ENCODE measurements around the gene RNU5D-1.

The RNU5D-1 gene

DNA sequence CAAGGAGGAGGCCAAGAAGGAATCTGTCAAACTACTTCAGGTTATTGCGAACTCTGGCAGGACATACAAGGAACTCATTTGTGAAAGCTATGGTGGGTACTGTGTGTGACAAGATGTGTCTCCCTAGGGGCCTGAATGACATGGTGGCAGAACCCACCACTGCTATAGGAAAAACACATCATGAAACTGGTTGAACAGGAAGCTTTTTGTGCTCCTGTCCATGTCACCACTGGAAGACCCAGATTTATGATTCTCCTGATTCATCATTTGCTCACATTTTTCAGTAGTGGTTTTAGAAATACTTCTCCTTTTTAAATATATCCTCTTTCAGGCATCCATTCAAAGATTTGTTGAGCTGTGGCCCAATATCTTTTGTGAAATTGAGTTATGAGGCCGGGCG, 32.8 kb downstream of the RNU5D-1 start:
- H3K4me3 ChIP-seq (ENCODE audit: low read depth, low read length) = no peak overlapping the region
- TF ChIP-seq, protein P1, sequence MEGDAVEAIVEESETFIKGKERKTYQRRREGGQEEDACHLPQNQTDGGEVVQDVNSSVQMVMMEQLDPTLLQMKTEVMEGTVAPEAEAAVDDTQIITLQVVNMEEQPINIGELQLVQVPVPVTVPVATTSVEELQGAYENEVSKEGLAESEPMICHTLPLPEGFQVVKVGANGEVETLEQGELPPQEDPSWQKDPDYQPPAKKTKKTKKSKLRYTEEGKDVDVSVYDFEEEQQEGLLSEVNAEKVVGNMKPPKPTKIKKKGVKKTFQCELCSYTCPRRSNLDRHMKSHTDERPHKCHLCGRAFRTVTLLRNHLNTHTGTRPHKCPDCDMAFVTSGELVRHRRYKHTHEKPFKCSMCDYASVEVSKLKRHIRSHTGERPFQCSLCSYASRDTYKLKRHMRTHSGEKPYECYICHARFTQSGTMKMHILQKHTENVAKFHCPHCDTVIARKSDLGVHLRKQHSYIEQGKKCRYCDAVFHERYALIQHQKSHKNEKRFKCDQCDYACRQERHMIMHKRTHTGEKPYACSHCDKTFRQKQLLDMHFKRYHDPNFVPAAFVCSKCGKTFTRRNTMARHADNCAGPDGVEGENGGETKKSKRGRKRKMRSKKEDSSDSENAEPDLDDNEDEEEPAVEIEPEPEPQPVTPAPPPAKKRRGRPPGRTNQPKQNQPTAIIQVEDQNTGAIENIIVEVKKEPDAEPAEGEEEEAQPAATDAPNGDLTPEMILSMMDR (IDR thresholded peaks at IDR 0.05; ENCODE audit: control insufficient read depth, extremely low read depth, insufficient read depth) = no peak
- DNase-seq (ENCODE audit: low read depth) = no peak

DNA sequence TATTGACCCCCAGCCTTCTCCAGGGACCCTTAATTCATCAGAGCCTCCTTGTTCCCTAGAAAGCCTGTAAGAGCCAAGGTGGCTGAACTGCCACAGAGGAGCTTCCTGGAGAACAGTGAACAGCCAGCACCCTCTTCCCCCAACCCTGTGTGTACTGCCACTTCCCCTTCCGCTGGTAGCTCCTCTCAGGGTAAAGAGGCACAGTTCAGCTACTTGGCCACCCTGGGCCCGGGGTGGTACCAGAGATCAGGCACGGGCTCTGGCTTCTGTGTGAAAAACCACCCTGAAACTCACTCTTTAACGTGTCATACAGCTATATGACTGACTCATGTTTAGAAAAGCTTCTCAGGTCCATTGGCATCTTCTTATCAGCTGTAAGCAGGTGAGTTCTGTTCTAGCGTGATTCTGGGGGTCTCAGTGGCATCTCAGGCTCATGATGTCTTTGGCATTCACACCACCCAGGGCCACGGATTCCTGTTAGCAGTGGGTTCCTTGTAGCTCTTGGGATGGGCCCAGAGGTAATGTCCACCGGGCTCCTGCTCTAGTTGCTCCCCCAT, 34.1 kb downstream of the RNU5D-1 start:
- DNase-seq (ENCODE audit: low read depth) = no peak
- TF ChIP-seq, protein P1 (IDR thresholded peaks at IDR 0.05; ENCODE audit: control insufficient read depth, extremely low read depth, insufficient read depth) = no peak
- no peak overlapping the region for H3K4me3 ChIP-seq (ENCODE audit: low read depth, low read length)

DNA sequence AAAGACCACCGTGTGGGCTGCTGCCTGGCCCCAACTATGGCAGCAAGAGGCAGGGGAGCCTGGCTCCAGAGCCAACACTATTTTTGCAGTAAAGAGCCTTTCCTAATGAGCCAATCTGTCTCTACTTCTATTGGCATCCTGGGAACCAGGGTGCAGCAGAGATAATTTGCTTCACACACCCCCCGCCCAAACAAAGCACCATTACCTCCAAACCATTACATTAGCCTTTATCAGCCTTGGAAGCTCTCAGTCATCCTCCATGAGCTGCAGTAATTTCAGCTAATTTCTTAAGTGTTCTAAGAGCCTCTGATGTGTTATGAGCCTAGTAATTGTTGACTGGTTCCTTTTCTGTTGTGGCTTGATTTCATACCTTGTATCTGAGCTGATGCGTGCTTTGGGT, 34.9 kb downstream of the RNU5D-1 start:
- H3K4me3 ChIP-seq (ENCODE audit: low read depth, low read length) = no peak overlapping the region
- TF ChIP-seq, protein P1 (IDR thresholded peaks at IDR 0.05; ENCODE audit: control insufficient read depth, extremely low read depth, insufficient read depth) = no peak
- DNase-seq (ENCODE audit: low read depth) = no peak

DNA sequence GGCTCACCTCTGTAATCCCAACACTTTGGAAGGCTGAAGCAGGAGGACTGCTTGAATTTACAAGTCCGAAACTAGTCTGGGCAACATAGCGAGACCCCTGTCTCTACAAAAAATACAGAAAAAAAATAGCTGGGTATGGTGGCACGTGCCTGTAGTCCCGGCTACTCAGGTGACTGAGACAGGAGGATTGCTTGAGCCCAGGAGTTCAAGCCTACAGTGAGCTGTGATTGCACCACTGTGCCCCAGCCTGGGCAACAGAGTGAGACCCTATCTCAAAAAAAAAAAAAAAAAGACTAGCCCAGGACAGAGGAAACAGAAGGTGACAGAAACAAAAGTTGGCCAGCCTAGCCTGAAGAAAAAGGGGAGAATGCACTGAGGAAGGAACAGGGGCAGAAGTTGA, 35.3 kb downstream of the RNU5D-1 start:
- DNase-seq (ENCODE audit: low read depth) = no peak
- no peak overlapping the region for H3K4me3 ChIP-seq (ENCODE audit: low read depth, low read length)
- TF ChIP-seq, protein P1 (IDR thresholded peaks at IDR 0.05; ENCODE audit: control insufficient read depth, extremely low read depth, insufficient read depth) = no peak

DNA sequence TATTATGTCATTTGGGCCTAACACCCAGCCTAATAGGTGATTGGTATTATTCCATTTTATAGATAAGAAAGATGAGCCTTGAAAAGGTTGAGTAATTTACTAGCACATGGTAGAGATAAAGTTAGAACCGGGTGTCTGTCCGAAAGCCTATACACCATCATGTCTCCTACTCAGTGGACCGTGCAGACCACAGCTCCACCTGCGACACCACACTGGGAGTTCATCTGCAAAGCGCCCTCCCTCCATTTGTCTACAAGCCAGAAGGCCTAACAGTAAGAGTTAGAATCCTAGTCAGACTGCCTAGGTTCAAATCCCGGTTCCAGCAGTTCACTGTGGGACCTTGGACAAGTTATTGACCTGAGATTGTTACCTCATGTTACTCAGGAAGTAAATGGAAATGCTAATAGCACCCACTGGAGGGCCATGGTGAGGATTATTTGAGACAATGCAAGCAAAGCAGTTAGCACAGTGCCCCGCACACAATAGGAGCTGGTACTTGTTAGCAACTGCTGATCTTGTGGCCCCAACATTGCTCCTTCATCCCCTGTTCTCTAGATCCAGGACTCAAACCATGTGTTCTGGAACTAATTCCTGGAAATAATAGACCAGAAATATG, 36.0 kb downstream of the RNU5D-1 start:
- no peak for DNase-seq (ENCODE audit: low read depth)
- TF ChIP-seq, protein P1 (IDR thresholded peaks at IDR 0.05; ENCODE audit: control insufficient read depth, extremely low read depth, insufficient read depth) = no peak
- no peak overlapping the region for H3K4me3 ChIP-seq (ENCODE audit: low read depth, low read length)

DNA sequence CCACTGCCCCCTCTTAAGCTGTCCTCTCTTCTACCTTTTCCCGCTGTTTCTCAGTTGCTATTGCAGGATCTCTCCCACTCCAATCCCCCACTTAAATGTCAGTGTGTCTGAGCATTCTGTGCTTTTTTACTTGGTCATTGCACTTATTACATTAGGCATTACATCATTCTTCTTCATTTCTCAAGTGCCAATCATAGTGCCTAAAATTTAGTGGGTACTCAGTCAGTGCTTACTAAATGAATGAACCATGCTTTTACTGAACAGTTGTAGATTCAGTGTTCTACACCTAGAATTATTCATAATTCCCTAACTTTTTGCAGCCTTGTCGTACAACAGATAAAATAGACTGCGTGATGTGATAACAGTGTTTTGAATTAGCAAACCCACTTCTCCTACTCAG, 37.1 kb downstream of the RNU5D-1 start:
- DNase-seq (ENCODE audit: low read depth) = no peak
- H3K4me3 ChIP-seq (ENCODE audit: low read depth, low read length) = no peak overlapping the region
- TF ChIP-seq, protein P1 (IDR thresholded peaks at IDR 0.05; ENCODE audit: control insufficient read depth, extremely low read depth, insufficient read depth) = no peak

DNA sequence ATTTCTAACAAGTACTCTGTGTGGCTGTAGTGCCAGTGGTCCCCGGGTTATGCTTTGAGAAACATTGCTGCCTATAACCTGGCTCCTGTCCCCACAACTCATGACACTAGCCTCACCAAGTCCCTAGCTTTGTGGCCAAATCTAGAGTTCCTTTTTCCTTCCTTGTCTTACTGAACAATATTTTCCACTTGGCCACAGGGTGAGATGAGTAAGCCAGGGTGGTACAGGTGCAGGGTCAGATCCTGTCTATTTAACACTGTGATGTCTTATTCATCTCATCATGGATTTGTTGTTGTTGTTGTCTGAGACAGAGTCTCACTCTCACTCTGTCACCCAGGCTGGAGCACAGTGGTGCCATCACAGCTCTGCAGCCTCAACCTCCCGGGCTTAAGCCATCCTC, 37.8 kb downstream of the RNU5D-1 start:
- no peak for DNase-seq (ENCODE audit: low read depth)
- no peak overlapping the region for H3K4me3 ChIP-seq (ENCODE audit: low read depth, low read length)
- TF ChIP-seq, protein P1 (IDR thresholded peaks at IDR 0.05; ENCODE audit: control insufficient read depth, extremely low read depth, insufficient read depth) = no peak

Measured in LNCaP clone FGC (cell line).